Neural cell (in vitro differentiated cells): ENCODE results near the gene USP49. TPM values are rescaled to one million over a fixed set of nuclear protein-coding genes. Genes with fewer than 3 reads are reported as not detected.
A peak's percentile ranks its signal among the peaks of the same experiment; 100 is the strongest.

Source experiments
- H2AFZ ChIP-seq: fragments of 200-600, 300-800 bp; sonication (generic), shearing (Covaris generic); 2 replicates; pipeline ENCODE4 v1.6.0; 2014; ENCODE audit warnings: low read depth, mild to moderate bottlenecking, antibody characterized with exemption, low read length, moderate library complexity
- H3F3A ChIP-seq: fragments of 200-600 bp; shearing (Covaris generic); 2 replicates; pipeline ENCODE4 v1.6.1; 2016; ENCODE audit warnings: mild to moderate bottlenecking, moderate library complexity, mixed read lengths, antibody characterized with exemption, low read length; ENCODE audit not compliant: insufficient read depth, poor library complexity, severe bottlenecking
- H3K27ac ChIP-seq: fragments of 200-600, 300-800 bp; sonication (generic), shearing (Covaris generic); 2 replicates; pipeline ENCODE4 v1.5.1; 2014; ENCODE audit warnings: mild to moderate bottlenecking, low read length, moderate library complexity
- H3K27me3 ChIP-seq: fragments of 300-800, 200-600 bp; sonication (generic), shearing (Covaris generic); 2 replicates; pipeline ENCODE4 v1.6.0; 2014; ENCODE audit warnings: mild to moderate bottlenecking, low read depth, low read length, moderate library complexity; ENCODE audit not compliant: insufficient read depth
- H3K36me3 ChIP-seq: fragments of 300-800, 200-600 bp; sonication (generic), shearing (Covaris generic); 2 replicates; pipeline ENCODE4 v1.5.1; 2014; ENCODE audit warnings: mild to moderate bottlenecking, antibody characterized with exemption, low read length, moderate library complexity; ENCODE audit not compliant: insufficient read depth
- H3K4me2 ChIP-seq: fragments of 300-800, 200-600 bp; sonication (generic), shearing (Covaris generic); 2 replicates; pipeline ENCODE4 v1.6.0; 2014; ENCODE audit warnings: mild to moderate bottlenecking, low read length
- H3K4me3 ChIP-seq: fragments of 300-800, 200-600 bp; sonication (generic), shearing (Covaris generic); 2 replicates; pipeline ENCODE4 v1.5.1; 2014; ENCODE audit warnings: mild to moderate bottlenecking, low read length, moderate library complexity
- H3K79me2 ChIP-seq: fragments of 200-600 bp; shearing (Covaris generic); replicated peaks from 2 replicates; pipeline ENCODE4 v1.6.0; 2014; ENCODE audit warnings: mild to moderate bottlenecking, low read length, moderate library complexity; ENCODE audit not compliant: insufficient read depth
- H3K9ac ChIP-seq: fragments of 300-800, 200-600 bp; sonication (generic), shearing (Covaris generic); 2 replicates; pipeline ENCODE4 v1.6.1; 2016; ENCODE audit warnings: mild to moderate bottlenecking, low read length, mixed read lengths
- H3K9me2 ChIP-seq: fragments of 200-600 bp; shearing (Covaris generic); 2 replicates; pipeline ENCODE4 v1.6.1; 2016; ENCODE audit warnings: mild to moderate bottlenecking, low read length, mixed read lengths; ENCODE audit not compliant: insufficient read depth
- H3K9me3 ChIP-seq: fragments of 200-600, 300-800 bp; sonication (generic), shearing (Covaris generic); 2 replicates; pipeline ENCODE4 v1.6.1; 2016; ENCODE audit warnings: mild to moderate bottlenecking, mixed run types, low read length, moderate library complexity, mixed read lengths
- H4K20me1 ChIP-seq: fragments of 200-600 bp; shearing (Covaris generic); 2 replicates; pipeline ENCODE4 v1.6.1; 2016; ENCODE audit warnings: mild to moderate bottlenecking, mixed run types; ENCODE audit not compliant: insufficient read depth
- CTCF ChIP-seq: fragments of 450-650 bp; IDR thresholded peaks from 2 replicates; pipeline ENCODE4 v1.5.1; 2014; ENCODE audit warnings: antibody characterized with exemption, mild to moderate bottlenecking, moderate library complexity; ENCODE audit not compliant: poor library complexity, severe bottlenecking
- EP300 ChIP-seq: fragments of 450-650 bp; conservative IDR thresholded peaks from 2 replicates; pipeline ENCODE4 v1.6.1; 2014; ENCODE audit warnings: antibody characterized with exemption, mild to moderate bottlenecking, moderate library complexity; ENCODE audit not compliant: poor library complexity, severe bottlenecking
- MXI1 ChIP-seq: fragments of 450-650 bp; conservative IDR thresholded peaks from 2 replicates; pipeline ENCODE4 v1.6.1; 2014; ENCODE audit warnings: antibody characterized with exemption, mild to moderate bottlenecking; ENCODE audit not compliant: poor library complexity, severe bottlenecking
- POLR2AphosphoS5 ChIP-seq: IDR thresholded peaks from 2 replicates; pipeline ENCODE4 v1.6.1; 2012
- RAD21 ChIP-seq: fragments of 450-650 bp; conservative IDR thresholded peaks from 2 replicates; pipeline ENCODE4 v1.6.1; 2014; ENCODE audit warnings: antibody characterized with exemption, mild to moderate bottlenecking, moderate library complexity
- REST ChIP-seq: IDR thresholded peaks from 2 replicates; pipeline ENCODE4 v1.6.1; 2012; ENCODE audit warnings: borderline replicate concordance
- SMC3 ChIP-seq: fragments of 450-650 bp; conservative IDR thresholded peaks from 2 replicates; pipeline ENCODE4 v1.6.1; 2014; ENCODE audit warnings: antibody characterized with exemption, mild to moderate bottlenecking, moderate library complexity; ENCODE audit not compliant: poor library complexity
- TAF1 ChIP-seq: IDR thresholded peaks from 2 replicates; pipeline ENCODE4 v1.6.1; 2012; ENCODE audit warnings: low read depth
- polyA plus RNA-seq: library from polyadenylated mRNA; depleted of rRNA; stranded (reverse); fragments of >200 nt; gene quantifications from 2 replicates; pipeline ENCODE4 v1.2.3, GENCODE V29; 2014

USP49 gene
- polyA plus RNA-seq, 1 donor from 2014 or later = 23.5 TPM

- peak overlapping the region; percentile 94 for H3K27ac ChIP-seq
- no peaks in the 10 kb centered on the region for H3K9me2 ChIP-seq
- H3K27me3 ChIP-seq = no peaks in the 10 kb centered on the region
- H3K4me2 ChIP-seq = peak overlapping the region; percentile 69
- no peaks in the 10 kb centered on the region for H3K9me3 ChIP-seq
- H3F3A ChIP-seq = peaks cover 6% of the 10 kb centered on the region
- peak overlapping the region; percentile 86 for H3K9ac ChIP-seq
- H3K4me3 ChIP-seq = peak overlapping the region; percentile 81
- H2AFZ ChIP-seq = no peak overlapping the region
- no peak for TF ChIP-seq TAF1
- TF ChIP-seq POLR2AphosphoS5 = no peak
- no peak for TF ChIP-seq RAD21
- TF ChIP-seq REST = no peak
- TF ChIP-seq CTCF = no peak
- no peak for TF ChIP-seq SMC3
- peaks cover 42% of the 10 kb centered on the region for H3K79me2 ChIP-seq
- H3K36me3 ChIP-seq = no peaks in the 10 kb centered on the region
- H4K20me1 ChIP-seq = no peaks in the 10 kb centered on the region
Observed at GRCh38 chr6:41892921-41893564, 2.1 kb downstream of the USP49 start.

GRCh38 chr6:41887331-41887751, 7.8 kb downstream of the USP49 start:
- peaks cover 61% of the 10 kb centered on the region for H3K79me2 ChIP-seq
- H3K4me2 ChIP-seq = no peak overlapping the region
- peak overlapping the region; percentile 16 for H3K4me3 ChIP-seq
- TF ChIP-seq EP300 = no peak
- TF ChIP-seq RAD21 = no peak
- no peak for TF ChIP-seq SMC3
- TF ChIP-seq MXI1 = no peak
- no peak for TF ChIP-seq POLR2AphosphoS5
- no peak for TF ChIP-seq CTCF
- H2AFZ ChIP-seq = no peak overlapping the region
- H3K36me3 ChIP-seq = peaks cover 6% of the 10 kb centered on the region
- no peaks in the 10 kb centered on the region for H3K9me2 ChIP-seq
- H3K27me3 ChIP-seq = no peaks in the 10 kb centered on the region
- H3K9me3 ChIP-seq = no peaks in the 10 kb centered on the region
- H3F3A ChIP-seq = no peaks in the 10 kb centered on the region
- no peak overlapping the region for H3K27ac ChIP-seq
- H3K9ac ChIP-seq = no peak overlapping the region
- no peaks in the 10 kb centered on the region for H4K20me1 ChIP-seq
